Epithelial cell of esophagus (primary cell): ENCODE data around the gene ADAMTSL3.

Experiments used
- DNase-seq: peaks from one replicate; pipeline ENCODE4 v3.0.0; 2010; ENCODE audit warnings: low read depth
- H3K4me3 ChIP-seq: 2 replicates; pipeline ENCODE4 v1.5.1; 2011; ENCODE audit warnings: mild to moderate bottlenecking, low read length, control low read depth
- TF ChIP-seq, protein P1 (sequence below): IDR thresholded peaks from 2 replicates; pipeline ENCODE4 v1.5.1; 2011; ENCODE audit warnings: low read depth, mild to moderate bottlenecking, low read length, control low read depth, inconsistent platforms; ENCODE audit not compliant: insufficient read depth; ENCODE audit errors: missing control alignments

ADAMTSL3 gene

GRCh38 chr15:84010246-84010645 lies 356.3 kb downstream of the ADAMTSL3 start:
- DNase-seq = no peak
- TF ChIP-seq, protein P1, sequence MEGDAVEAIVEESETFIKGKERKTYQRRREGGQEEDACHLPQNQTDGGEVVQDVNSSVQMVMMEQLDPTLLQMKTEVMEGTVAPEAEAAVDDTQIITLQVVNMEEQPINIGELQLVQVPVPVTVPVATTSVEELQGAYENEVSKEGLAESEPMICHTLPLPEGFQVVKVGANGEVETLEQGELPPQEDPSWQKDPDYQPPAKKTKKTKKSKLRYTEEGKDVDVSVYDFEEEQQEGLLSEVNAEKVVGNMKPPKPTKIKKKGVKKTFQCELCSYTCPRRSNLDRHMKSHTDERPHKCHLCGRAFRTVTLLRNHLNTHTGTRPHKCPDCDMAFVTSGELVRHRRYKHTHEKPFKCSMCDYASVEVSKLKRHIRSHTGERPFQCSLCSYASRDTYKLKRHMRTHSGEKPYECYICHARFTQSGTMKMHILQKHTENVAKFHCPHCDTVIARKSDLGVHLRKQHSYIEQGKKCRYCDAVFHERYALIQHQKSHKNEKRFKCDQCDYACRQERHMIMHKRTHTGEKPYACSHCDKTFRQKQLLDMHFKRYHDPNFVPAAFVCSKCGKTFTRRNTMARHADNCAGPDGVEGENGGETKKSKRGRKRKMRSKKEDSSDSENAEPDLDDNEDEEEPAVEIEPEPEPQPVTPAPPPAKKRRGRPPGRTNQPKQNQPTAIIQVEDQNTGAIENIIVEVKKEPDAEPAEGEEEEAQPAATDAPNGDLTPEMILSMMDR = no peak
- no peak overlapping the region for H3K4me3 ChIP-seq

DNA sequence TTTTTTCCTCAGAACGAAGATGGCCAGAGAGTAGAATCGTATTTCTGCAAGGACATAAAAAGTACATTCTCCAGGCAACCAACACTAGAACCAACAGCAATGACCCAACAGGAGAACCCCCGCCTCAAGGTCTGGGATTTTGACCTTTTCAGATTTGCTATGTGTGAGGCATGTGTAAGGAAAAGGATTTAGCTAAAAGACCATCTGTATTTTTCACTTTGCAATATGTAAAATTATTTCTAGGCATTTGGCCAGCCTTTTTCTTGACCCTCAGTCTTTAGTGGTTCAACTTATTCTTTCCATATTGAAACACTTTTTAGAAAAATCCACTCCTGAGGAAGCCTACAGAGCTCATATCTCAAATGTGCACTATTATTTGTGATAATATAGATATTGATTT lies 362.4 kb downstream of the ADAMTSL3 start:
- no peak overlapping the region for H3K4me3 ChIP-seq
- no peak for DNase-seq
- TF ChIP-seq, protein P1 = no peak

DNA sequence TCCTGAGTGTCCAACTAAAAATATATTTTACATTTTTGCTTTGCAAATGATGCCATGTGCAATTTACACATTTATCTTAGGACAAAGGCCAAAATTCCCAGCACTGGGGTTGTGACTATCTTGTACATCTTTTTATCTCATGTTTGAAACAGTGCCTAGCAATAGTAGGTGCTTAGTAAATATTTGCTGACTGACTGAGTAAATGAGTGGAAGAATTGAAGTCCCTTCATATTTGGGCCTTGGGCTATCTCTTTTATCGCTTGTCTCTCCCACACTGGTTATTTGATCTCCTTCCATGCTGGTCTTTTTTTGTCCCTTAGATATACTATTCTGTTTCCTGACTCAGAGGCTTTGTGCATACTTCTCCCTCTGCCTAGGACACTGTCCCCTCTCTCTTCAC lies 368.6 kb downstream of the ADAMTSL3 start:
- H3K4me3 ChIP-seq = no peak overlapping the region
- no peak for DNase-seq
- TF ChIP-seq, protein P1 = no peak

- peak; percentile 54 for DNase-seq
- H3K4me3 ChIP-seq = no peak overlapping the region
- TF ChIP-seq, protein P1 = peak; percentile 69
Measured at GRCh38 chr15:84023636-84024035, 369.7 kb downstream of the ADAMTSL3 start.

- no peak overlapping the region for H3K4me3 ChIP-seq
- DNase-seq = peak; percentile 5
- TF ChIP-seq, protein P1 = no peak
Measured at GRCh38 chr15:84033793-84034553, 380.1 kb downstream of the ADAMTSL3 start.

- TF ChIP-seq, protein P1 = peak; percentile 63
Measured at GRCh38 chr15:84034578-84035398, 380.9 kb downstream of the ADAMTSL3 start.

More at GRCh38 chr15:84034578-84035398, 380.9 kb downstream of the ADAMTSL3 start:
- DNase-seq = peak; percentile 59
- H3K4me3 ChIP-seq = no peak overlapping the region
